ENCODE results near the gene BLVRB.

Gene BLVRB

GRCh38 chr19:40474737-40475136 lies 9.2 kb upstream of the BLVRB start:
- TF ChIP-seq ZBTB7A (IDR thresholded peaks at IDR 0.05; ENCODE audit: low read depth) (no peak), YY1 (IDR thresholded peaks at IDR 0.05; ENCODE audit: low read depth) (no peak), CREB1 (IDR thresholded peaks at IDR 0.05; ENCODE audit: low read depth) (no peak), TEAD4 (IDR thresholded peaks at IDR 0.05) (no peak), FOXM1 (IDR thresholded peaks at IDR 0.05; ENCODE audit: borderline replicate concordance, low read depth) (no peak), TAF1 (IDR thresholded peaks at IDR 0.05; ENCODE audit: low read depth) (no peak), MAX (IDR thresholded peaks at IDR 0.05) (no peak)

- TF ChIP-seq EGR1 (IDR thresholded peaks at IDR 0.05) = no peak
- TF ChIP-seq EP300 (IDR thresholded peaks at IDR 0.05; ENCODE audit: borderline replicate concordance) = no peak
- TF ChIP-seq TEAD4 (IDR thresholded peaks at IDR 0.05) = no peak
- TF ChIP-seq FOXM1 (IDR thresholded peaks at IDR 0.05; ENCODE audit: borderline replicate concordance, low read depth) = no peak
- no peak for TF ChIP-seq MAX (IDR thresholded peaks at IDR 0.05)
- no peak for TF ChIP-seq NFIC (IDR thresholded peaks at IDR 0.05)
These were observed 7.0 kb upstream of the BLVRB start for GRCh38 chr19:40472516-40472915.

- TF ChIP-seq ZBTB7A (IDR thresholded peaks at IDR 0.05; ENCODE audit: low read depth) = no peak
- no peak for TF ChIP-seq YY1 (IDR thresholded peaks at IDR 0.05; ENCODE audit: low read depth)
- TF ChIP-seq USF1 (IDR thresholded peaks at IDR 0.05) = no peak
- no peak for TF ChIP-seq RAD21 (IDR thresholded peaks at IDR 0.05; ENCODE audit: low read depth)
- no peak for TF ChIP-seq EP300 (IDR thresholded peaks at IDR 0.05; ENCODE audit: borderline replicate concordance)
These were observed 5.6 kb upstream of the BLVRB start for GRCh38 chr19:40471111-40471510.

GRCh38 chr19:40469011-40469410 lies 3.5 kb upstream of the BLVRB start:
- TF ChIP-seq TCF12 (IDR thresholded peaks at IDR 0.05; ENCODE audit: low read depth) (no peak), CEBPB (IDR thresholded peaks at IDR 0.05) (no peak), EGR1 (IDR thresholded peaks at IDR 0.05) (no peak), ZBTB7A (IDR thresholded peaks at IDR 0.05; ENCODE audit: low read depth) (no peak), REST (IDR thresholded peaks at IDR 0.05; ENCODE audit: low read depth) (no peak), CREB1 (IDR thresholded peaks at IDR 0.05; ENCODE audit: low read depth) (no peak), RAD21 (IDR thresholded peaks at IDR 0.05; ENCODE audit: low read depth) (no peak), USF1 (IDR thresholded peaks at IDR 0.05) (no peak), FOXM1 (IDR thresholded peaks at IDR 0.05; ENCODE audit: borderline replicate concordance, low read depth) (no peak), TEAD4 (IDR thresholded peaks at IDR 0.05) (no peak)

- TF ChIP-seq CREB1 (IDR thresholded peaks at IDR 0.05; ENCODE audit: low read depth) (no peak), NFIC (IDR thresholded peaks at IDR 0.05) (no peak), FOXM1 (IDR thresholded peaks at IDR 0.05; ENCODE audit: borderline replicate concordance, low read depth) (no peak), TAF1 (IDR thresholded peaks at IDR 0.05; ENCODE audit: low read depth) (no peak), REST (IDR thresholded peaks at IDR 0.05; ENCODE audit: low read depth) (no peak), ZBTB7A (IDR thresholded peaks at IDR 0.05; ENCODE audit: low read depth) (no peak), USF1 (IDR thresholded peaks at IDR 0.05) (no peak), TCF12 (IDR thresholded peaks at IDR 0.05; ENCODE audit: low read depth) (no peak), CEBPB (IDR thresholded peaks at IDR 0.05) (no peak), EGR1 (IDR thresholded peaks at IDR 0.05) (no peak), MAX (IDR thresholded peaks at IDR 0.05) (no peak), YY1 (IDR thresholded peaks at IDR 0.05; ENCODE audit: low read depth) (no peak), TEAD4 (IDR thresholded peaks at IDR 0.05) (no peak), RAD21 (IDR thresholded peaks at IDR 0.05; ENCODE audit: low read depth) (no peak), EP300 (IDR thresholded peaks at IDR 0.05; ENCODE audit: borderline replicate concordance) (no peak)
These were observed 1.6 kb upstream of the BLVRB start, which contains the start of gene SPTBN4 for GRCh38 chr19:40466985-40467734. SPTBN4 (plus strand) TSS chr19:40467001; CDS start chr19:40472622, 5,621 bp downstream.

All from Ishikawa (cell line).